OCI-LY3 (cell line): ENCODE results near the gene AHR.

Source experiments
- H2AFZ ChIP-seq: fragments of 200-600, 300-600 bp; shearing (Covaris generic); 2 replicates; pipeline ENCODE4 v1.6.0; 2014; ENCODE audit warnings: antibody characterized with exemption, low read depth, low read length
- H3K27ac ChIP-seq: fragments of 200-600, 300-600 bp; sonication (generic); 2 replicates; pipeline ENCODE4 v1.5.1; 2014; ENCODE audit warnings: mild to moderate bottlenecking, low read length, moderate library complexity, mixed read lengths
- H3K27me3 ChIP-seq: fragments of 200-600, 300-600 bp; sonication (generic); 2 replicates; pipeline ENCODE4 v1.6.1; 2014; ENCODE audit warnings: low read depth, low read length, mixed read lengths
- H3K36me3 ChIP-seq: fragments of 200-600, 300-600 bp; sonication (generic); replicated peaks from 2 replicates; pipeline ENCODE3; 2014; ENCODE audit warnings: low read depth, low read length, mixed read lengths
- H3K4me1 ChIP-seq: fragments of 300-600, 200-600 bp; sonication (generic); 2 replicates; pipeline ENCODE4 v1.6.1; 2014; ENCODE audit warnings: low read length, mixed read lengths
- H3K4me2 ChIP-seq: fragments of 200-600, 300-600 bp; sonication (generic); 2 replicates; pipeline ENCODE4 v1.6.1; 2014; ENCODE audit warnings: low read length, mixed read lengths
- H3K4me3 ChIP-seq: fragments of 300-600, 200-600 bp; sonication (generic); 2 replicates; pipeline ENCODE4 v1.5.1; 2014; ENCODE audit warnings: antibody characterized with exemption, mild to moderate bottlenecking, low read length, moderate library complexity
- H3K79me2 ChIP-seq: fragments of 300-600, 200-600 bp; shearing (Covaris generic); 2 replicates; pipeline ENCODE4 v1.6.1; 2014; ENCODE audit warnings: mild to moderate bottlenecking, low read length, mixed read lengths
- H3K9ac ChIP-seq: fragments of 300-600, 200-600 bp; shearing (Covaris generic); 2 replicates; pipeline ENCODE4 v1.6.0; 2014; ENCODE audit warnings: mild to moderate bottlenecking, low read length, moderate library complexity
- H3K9me3 ChIP-seq: fragments of 200-600, 300-600 bp; shearing (Covaris generic); 2 replicates; pipeline ENCODE4 v1.6.1; 2014; ENCODE audit warnings: low read length, mixed read lengths; ENCODE audit not compliant: insufficient read depth
- H4K20me1 ChIP-seq: fragments of 200-600, 300-600 bp; sonication (generic); 2 replicates; pipeline ENCODE4 v1.6.1; 2016; ENCODE audit warnings: low read length, mixed read lengths; ENCODE audit not compliant: insufficient read depth
- CTCF ChIP-seq: fragments of 200-600, 300-600 bp; sonication (generic); IDR thresholded peaks from 2 replicates; pipeline ENCODE4 v1.5.1; 2014; ENCODE audit warnings: antibody characterized with exemption, low read length, low read depth
- EZH2phosphoT487 ChIP-seq: fragments of 200-600 bp; shearing (Covaris generic); IDR thresholded peaks from 2 replicates; pipeline ENCODE4 v1.6.1; 2018; ENCODE audit warnings: antibody characterized with exemption, mixed run types, low read depth

The AHR gene

GRCh38 chr7:17362439-17363105 lies 64.1 kb downstream of the AHR start:
- no peak overlapping the region for H2AFZ ChIP-seq
- no peak overlapping the region for H3K9ac ChIP-seq
- H3K4me3 ChIP-seq: no peak overlapping the region
- no peaks in the 10 kb centered on the region for H4K20me1 ChIP-seq
- no peak overlapping the region for H3K27ac ChIP-seq
- peaks cover 7% of the 10 kb centered on the region; the same call in 1 of the 2 replicates for H3K4me1 ChIP-seq
- no peaks in the 10 kb centered on the region for H3K79me2 ChIP-seq
- H3K9me3 ChIP-seq: no peaks in the 10 kb centered on the region
- no peak overlapping the region for H3K4me2 ChIP-seq
- H3K36me3 ChIP-seq: peaks cover 9% of the 10 kb centered on the region
- no peaks in the 10 kb centered on the region for H3K27me3 ChIP-seq
- no peak for TF ChIP-seq CTCF
- TF ChIP-seq EZH2phosphoT487: no peak

DNA sequence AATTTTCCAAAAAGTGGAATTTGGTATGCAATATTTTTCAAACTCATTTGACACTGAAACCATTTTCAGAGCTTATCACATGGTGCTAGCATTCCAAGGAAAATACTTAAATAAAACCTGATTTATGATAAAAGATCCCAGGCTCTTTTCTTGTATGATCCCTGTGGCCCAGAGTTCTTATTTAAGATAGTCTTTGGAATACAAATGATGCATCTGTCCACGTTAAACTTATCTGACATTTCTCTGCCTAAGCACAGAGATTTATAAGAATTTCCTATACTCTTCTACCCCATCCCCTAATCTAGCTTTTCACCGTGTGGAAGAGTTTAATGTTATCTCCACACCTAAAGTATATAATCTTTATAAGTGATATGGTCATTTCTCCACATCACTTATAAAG lies 66.2 kb downstream of the AHR start:
- H3K27ac ChIP-seq: no peak overlapping the region
- H3K4me1 ChIP-seq: peaks cover 7% of the 10 kb centered on the region; the same call in 1 of the 2 replicates
- H3K4me2 ChIP-seq: no peak overlapping the region
- H3K9me3 ChIP-seq: no peaks in the 10 kb centered on the region
- no peaks in the 10 kb centered on the region for H3K36me3 ChIP-seq
- H3K9ac ChIP-seq: no peak overlapping the region
- H4K20me1 ChIP-seq: no peaks in the 10 kb centered on the region
- H2AFZ ChIP-seq: no peak overlapping the region
- TF ChIP-seq EZH2phosphoT487 (no peak), CTCF (no peak)
- no peak overlapping the region for H3K4me3 ChIP-seq
- H3K79me2 ChIP-seq: no peaks in the 10 kb centered on the region
- no peaks in the 10 kb centered on the region for H3K27me3 ChIP-seq

- Histone ChIP-seq H3K27me3 (no peaks in the 10 kb centered on the region), H3K79me2 (no peaks in the 10 kb centered on the region), H2AFZ (no peak overlapping the region), H3K4me2 (no peak overlapping the region), H3K4me3 (no peak overlapping the region), H3K36me3 (no peaks in the 10 kb centered on the region), H3K9me3 (no peaks in the 10 kb centered on the region), H4K20me1 (no peaks in the 10 kb centered on the region), H3K27ac (no peak overlapping the region), H3K9ac (no peak overlapping the region), H3K4me1 (peaks cover 9% of the 10 kb centered on the region; the same call in 1 of the 2 replicates)
- no peak for TF ChIP-seq EZH2phosphoT487
- no peak for TF ChIP-seq CTCF
These were observed 67.3 kb downstream of the AHR start for GRCh38 chr7:17365775-17366174.

GRCh38 chr7:17367502-17367901 lies 69.0 kb downstream of the AHR start:
- Histone ChIP-seq H4K20me1 (no peaks in the 10 kb centered on the region), H3K27me3 (no peaks in the 10 kb centered on the region), H3K9me3 (no peaks in the 10 kb centered on the region), H3K4me3 (no peak overlapping the region), H3K36me3 (no peaks in the 10 kb centered on the region), H3K79me2 (no peaks in the 10 kb centered on the region), H3K27ac (no peak overlapping the region), H3K4me2 (no peak overlapping the region), H3K4me1 (peaks cover 17% of the 10 kb centered on the region), H2AFZ (no peak overlapping the region), H3K9ac (no peak overlapping the region)
- TF ChIP-seq EZH2phosphoT487: no peak
- TF ChIP-seq CTCF: no peak
